Epithelial cell of esophagus (primary cell): ENCODE data around the gene SPCS1.

ENCODE experiments used
- DNase-seq: peaks from one replicate; pipeline ENCODE4 v3.0.0; 2010; ENCODE audit warnings: low read depth
- H3K4me3 ChIP-seq: 2 replicates; pipeline ENCODE4 v1.5.1; 2011; ENCODE audit warnings: mild to moderate bottlenecking, low read length, control low read depth
- TF ChIP-seq, protein P1 (sequence below): IDR thresholded peaks from 2 replicates; pipeline ENCODE4 v1.5.1; 2011; ENCODE audit warnings: low read depth, mild to moderate bottlenecking, low read length, control low read depth, inconsistent platforms; ENCODE audit not compliant: insufficient read depth; ENCODE audit errors: missing control alignments

Gene SPCS1

DNA sequence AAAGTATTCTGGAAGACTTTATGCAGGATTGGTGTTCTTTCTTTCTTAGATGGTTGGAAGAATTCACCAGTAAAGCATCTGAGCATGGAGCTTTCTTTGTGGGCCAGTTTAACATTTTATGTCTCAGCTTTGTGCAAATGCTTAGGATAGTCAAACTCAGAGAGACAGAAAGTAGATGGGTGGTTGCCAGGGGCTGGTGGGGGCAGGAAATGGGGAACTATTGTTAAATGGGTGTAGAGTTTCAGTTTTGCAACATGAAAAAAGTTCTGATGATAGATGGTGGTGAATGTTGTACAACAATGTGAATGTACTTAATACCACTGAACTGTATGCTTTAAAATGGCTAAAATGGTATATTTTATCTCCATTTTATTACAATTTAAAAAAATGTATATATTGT lies 24.8 kb downstream of the SPCS1 start:
- TF ChIP-seq, protein P1, sequence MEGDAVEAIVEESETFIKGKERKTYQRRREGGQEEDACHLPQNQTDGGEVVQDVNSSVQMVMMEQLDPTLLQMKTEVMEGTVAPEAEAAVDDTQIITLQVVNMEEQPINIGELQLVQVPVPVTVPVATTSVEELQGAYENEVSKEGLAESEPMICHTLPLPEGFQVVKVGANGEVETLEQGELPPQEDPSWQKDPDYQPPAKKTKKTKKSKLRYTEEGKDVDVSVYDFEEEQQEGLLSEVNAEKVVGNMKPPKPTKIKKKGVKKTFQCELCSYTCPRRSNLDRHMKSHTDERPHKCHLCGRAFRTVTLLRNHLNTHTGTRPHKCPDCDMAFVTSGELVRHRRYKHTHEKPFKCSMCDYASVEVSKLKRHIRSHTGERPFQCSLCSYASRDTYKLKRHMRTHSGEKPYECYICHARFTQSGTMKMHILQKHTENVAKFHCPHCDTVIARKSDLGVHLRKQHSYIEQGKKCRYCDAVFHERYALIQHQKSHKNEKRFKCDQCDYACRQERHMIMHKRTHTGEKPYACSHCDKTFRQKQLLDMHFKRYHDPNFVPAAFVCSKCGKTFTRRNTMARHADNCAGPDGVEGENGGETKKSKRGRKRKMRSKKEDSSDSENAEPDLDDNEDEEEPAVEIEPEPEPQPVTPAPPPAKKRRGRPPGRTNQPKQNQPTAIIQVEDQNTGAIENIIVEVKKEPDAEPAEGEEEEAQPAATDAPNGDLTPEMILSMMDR, result no peak
- no peak overlapping the region for H3K4me3 ChIP-seq
- no peak for DNase-seq

DNA sequence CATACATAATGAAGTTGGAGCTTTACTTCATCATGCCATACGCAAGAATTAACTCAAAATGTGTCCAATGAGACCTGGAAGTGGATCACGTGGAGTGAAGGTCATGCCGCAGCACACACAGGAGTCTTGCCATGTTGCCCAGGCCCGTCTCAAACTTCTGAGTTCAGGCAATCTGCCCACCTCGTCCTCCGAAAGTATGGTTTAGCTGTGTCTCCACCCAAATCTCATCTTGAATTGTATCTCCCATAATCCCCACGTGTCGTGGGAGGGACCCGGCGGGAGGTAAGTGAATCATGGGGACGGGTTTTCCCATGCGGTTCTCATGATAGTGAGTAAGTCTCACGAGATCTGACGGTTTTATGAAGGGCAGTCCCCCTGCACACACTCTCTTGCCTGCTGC lies 25.7 kb downstream of the SPCS1 start:
- DNase-seq, result no peak
- TF ChIP-seq, protein P1, result no peak
- H3K4me3 ChIP-seq, result no peak overlapping the region

DNA sequence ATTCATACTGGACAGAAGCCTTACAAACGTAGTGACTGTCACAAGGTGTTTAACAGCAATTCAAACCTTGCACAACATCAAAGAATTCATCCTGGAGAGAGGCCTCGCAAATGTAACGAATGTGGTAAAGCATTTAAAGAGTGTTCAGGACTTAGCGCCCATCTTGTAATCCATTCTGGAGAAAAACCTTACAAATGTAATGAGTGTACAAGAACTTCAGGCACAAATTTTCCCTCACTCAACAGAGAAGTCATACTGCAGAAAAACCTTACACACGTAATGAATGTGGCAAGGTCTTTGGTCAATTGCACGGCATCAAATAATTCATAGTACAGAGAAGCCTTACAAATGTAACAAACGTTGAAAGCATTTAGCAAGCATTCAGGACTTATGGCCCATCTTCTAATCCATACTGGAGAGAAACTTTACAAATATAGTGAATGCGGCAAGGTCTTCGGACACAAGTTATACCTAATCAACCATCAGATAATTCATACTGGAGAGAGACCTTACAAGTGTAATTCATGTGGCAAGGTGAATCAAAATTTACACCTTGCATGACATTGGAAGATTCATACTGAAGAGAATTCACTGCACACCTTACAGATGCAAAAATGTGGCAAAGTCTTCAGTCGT lies 27.5 kb downstream of the SPCS1 start:
- no peak for DNase-seq
- TF ChIP-seq, protein P1, result no peak
- H3K4me3 ChIP-seq, result no peak overlapping the region

DNA sequence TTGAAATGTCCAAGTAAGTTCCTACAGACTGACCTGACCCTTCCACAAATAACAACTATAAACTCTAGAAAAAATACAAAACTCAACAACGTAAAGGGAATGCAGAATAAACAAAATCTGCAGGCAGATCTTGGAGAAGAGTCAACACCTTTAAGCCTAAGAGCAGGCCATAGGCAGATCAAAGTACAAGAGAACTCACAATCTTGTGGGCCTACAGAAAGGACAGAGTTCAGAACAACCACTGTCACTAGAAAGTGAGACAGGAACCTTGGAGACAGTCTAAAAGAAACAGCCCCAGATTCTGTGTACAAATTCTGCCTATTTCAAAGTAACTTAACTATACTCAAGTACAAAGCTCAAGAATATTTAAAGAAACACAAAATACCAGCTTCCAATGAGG lies 33.8 kb downstream of the SPCS1 start:
- TF ChIP-seq, protein P1, result no peak
- no peak overlapping the region for H3K4me3 ChIP-seq
- DNase-seq, result no peak

DNA sequence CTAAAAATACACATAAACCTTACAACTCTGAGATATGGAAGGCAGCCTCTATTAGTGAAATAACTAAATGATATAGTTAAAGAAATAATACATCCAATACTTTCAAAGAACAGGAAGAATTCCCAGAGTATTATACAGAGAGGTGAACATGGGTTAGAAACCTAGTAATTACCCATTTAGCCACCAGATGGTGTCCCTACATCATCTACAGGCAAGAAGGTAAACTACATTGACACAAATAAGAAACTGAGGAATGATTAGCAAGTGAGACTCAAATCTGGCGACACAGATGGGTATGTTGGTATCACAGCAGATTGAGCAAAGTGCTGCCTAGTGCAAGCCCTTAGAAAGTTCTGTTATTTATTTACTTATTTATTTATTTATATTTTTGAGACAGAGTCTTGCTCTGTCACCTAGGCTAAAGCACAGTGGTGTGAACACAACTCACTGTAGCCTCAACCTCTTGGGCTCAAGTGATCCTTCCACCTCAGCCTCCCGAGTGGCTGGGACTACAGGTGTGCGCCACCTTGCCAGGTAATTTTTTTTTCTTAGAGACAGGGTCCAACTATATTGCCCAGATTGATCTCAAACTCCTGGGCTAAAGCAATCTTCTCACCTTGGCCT lies 36.6 kb downstream of the SPCS1 start:
- peak; percentile 57 for DNase-seq
- H3K4me3 ChIP-seq, result no peak overlapping the region
- TF ChIP-seq, protein P1, result peak; percentile 65

DNA sequence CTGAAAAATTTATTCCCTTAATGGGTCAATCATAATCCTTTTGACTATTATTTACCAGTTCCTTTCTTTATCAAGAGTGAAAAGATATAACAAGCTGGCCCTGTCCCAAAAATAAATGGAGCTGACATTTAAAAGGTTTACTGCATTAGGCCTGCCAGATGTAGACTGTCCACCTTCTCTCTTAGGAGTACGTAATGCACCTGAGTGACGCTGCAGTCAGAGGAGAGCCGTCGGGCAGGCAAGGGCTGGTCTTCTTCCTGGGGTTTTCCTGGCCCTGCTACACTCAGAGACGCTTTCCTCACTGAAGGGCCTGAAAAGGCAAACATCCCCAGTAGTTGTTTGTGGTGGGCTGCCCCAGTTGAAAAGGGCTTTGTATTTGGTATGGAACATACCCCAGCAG lies 37.2 kb downstream of the SPCS1 start:
- DNase-seq, result no peak
- TF ChIP-seq, protein P1, result no peak
- no peak overlapping the region for H3K4me3 ChIP-seq

DNA sequence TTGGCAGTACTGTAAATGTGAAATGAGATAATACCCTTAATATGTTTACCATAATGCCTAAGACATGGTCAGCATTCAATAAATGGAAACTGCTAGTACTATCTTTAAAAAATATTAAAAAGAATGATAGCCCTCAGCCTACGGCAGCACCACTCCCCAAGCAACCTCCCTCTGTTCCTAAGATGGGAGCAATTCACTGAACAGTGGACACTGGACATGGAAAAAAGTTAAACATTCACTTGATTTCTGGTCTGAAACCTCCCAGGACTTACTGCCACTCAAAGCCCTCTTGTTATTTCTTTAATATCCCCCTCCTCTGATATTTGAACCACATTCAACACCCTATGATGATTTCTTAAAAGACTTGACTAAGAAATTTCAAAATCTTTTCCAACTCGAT lies 37.8 kb downstream of the SPCS1 start:
- TF ChIP-seq, protein P1, result no peak
- H3K4me3 ChIP-seq, result no peak overlapping the region
- DNase-seq, result no peak
